Liver (tissue), 3 donors: Measurements from ENCODE around the gene CACNB4.

Source experiments
- EGR1 ChIP-seq, 2 donors: IDR thresholded peaks; 2 replicates each; pipeline ENCODE4 v1.6.1; 2016 to 2018; ENCODE audit warnings: antibody characterized with exemption in 2 of 2, low read depth in 2 of 2
- FOXA1 ChIP-seq: IDR thresholded peaks from 2 replicates; pipeline ENCODE4 v1.6.1; 2016; ENCODE audit warnings: antibody characterized with exemption
- GABPA ChIP-seq, 2 donors: IDR thresholded peaks in 1 of 2; conservative IDR thresholded peaks in 1 of 2; 2 replicates each; pipeline ENCODE4 v1.6.1; 2016; ENCODE audit warnings: antibody characterized with exemption in 2 of 2, mild to moderate bottlenecking in 1 of 2, moderate library complexity in 1 of 2
- JUND ChIP-seq, 2 donors: IDR thresholded peaks; 2 replicates each; pipeline ENCODE4 v1.6.1; 2016; ENCODE audit warnings: antibody characterized with exemption in 2 of 2
- MAX ChIP-seq: IDR thresholded peaks from 2 replicates; pipeline ENCODE4 v1.6.1; 2016; ENCODE audit warnings: antibody characterized with exemption
- NR2F2 ChIP-seq: IDR thresholded peaks from 2 replicates; pipeline ENCODE4 v1.6.1; 2016; ENCODE audit warnings: antibody characterized with exemption
- RAD21 ChIP-seq, 2 donors: IDR thresholded peaks; 2 replicates each; pipeline ENCODE4 v1.6.1; 2016; ENCODE audit warnings: antibody characterized with exemption in 2 of 2, mild to moderate bottlenecking in 2 of 2
- SP1 ChIP-seq: IDR thresholded peaks from 2 replicates; pipeline ENCODE4 v1.6.1; 2018; ENCODE audit warnings: antibody characterized with exemption, mild to moderate bottlenecking
- TAF1 ChIP-seq: conservative IDR thresholded peaks from 2 replicates; pipeline ENCODE4 v1.6.1; 2016; ENCODE audit warnings: antibody characterized with exemption, mild to moderate bottlenecking
- YY1 ChIP-seq: IDR thresholded peaks from 2 replicates; pipeline ENCODE4 v1.6.1; 2016; ENCODE audit warnings: antibody characterized with exemption, mild to moderate bottlenecking
- ZBTB33 ChIP-seq: IDR thresholded peaks from 2 replicates; pipeline ENCODE4 v1.6.1; 2016; ENCODE audit warnings: antibody characterized with exemption
- TF ChIP-seq, protein P1 (sequence below): IDR thresholded peaks from 2 replicates; pipeline ENCODE4 v1.6.1; 2016; ENCODE audit warnings: antibody characterized with exemption
- TF ChIP-seq, protein P2 (sequence below): fragments of 150-350 bp; IDR thresholded peaks from 2 replicates; pipeline ENCODE4 v1.5.1; 2017; ENCODE audit warnings: improper control_type of control experiment, low read depth, low read length; ENCODE audit not compliant: missing input control
- TF ChIP-seq, protein P3 (sequence below): IDR thresholded peaks from 2 replicates; pipeline ENCODE4 v1.6.1; 2016; ENCODE audit warnings: antibody characterized with exemption, mild to moderate bottlenecking
- donor health status: healthy.
- donor health status: healthy.

DNA sequence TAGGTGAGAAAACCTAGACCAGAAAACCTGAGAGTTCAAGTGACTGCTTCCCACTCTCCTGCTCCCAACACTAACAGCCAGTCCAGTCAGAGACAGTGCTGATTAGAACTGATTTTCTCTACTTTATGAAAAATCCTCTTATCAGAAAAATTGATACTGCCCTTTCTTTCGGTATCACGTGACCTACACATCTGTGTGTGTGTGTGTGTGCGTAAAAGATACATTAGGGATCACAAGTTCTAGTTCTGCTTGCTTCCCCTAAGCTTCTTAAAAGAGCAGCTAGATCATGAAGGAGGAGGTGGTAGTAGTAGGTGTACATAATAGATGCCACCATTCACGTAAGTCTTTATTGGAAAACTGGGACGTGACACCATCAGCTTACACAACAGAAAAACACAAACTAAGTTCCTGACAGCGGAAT is 272.1 kb downstream of the CACNB4 start:
- TF ChIP-seq, protein P1, sequence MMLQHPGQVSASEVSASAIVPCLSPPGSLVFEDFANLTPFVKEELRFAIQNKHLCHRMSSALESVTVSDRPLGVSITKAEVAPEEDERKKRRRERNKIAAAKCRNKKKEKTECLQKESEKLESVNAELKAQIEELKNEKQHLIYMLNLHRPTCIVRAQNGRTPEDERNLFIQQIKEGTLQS = no peak
- TF ChIP-seq RAD21 (IDR thresholded peaks at IDR 0.05) (no peak), MAX (no peak), TAF1 (no peak), JUND (IDR thresholded peaks at IDR 0.05) (no peak), FOXA1 (no peak), GABPA (IDR thresholded peaks at IDR 0.05 in 1 of 2, conservative IDR thresholded peaks at IDR 0.05 in 1 of 2) (no peak), SP1 (no peak), YY1 (no peak), NR2F2 (no peak), EGR1 (IDR thresholded peaks at IDR 0.05; ENCODE audit: low read depth in 2 of 2) (no peak), ZBTB33 (no peak)
- TF ChIP-seq, protein P2, sequence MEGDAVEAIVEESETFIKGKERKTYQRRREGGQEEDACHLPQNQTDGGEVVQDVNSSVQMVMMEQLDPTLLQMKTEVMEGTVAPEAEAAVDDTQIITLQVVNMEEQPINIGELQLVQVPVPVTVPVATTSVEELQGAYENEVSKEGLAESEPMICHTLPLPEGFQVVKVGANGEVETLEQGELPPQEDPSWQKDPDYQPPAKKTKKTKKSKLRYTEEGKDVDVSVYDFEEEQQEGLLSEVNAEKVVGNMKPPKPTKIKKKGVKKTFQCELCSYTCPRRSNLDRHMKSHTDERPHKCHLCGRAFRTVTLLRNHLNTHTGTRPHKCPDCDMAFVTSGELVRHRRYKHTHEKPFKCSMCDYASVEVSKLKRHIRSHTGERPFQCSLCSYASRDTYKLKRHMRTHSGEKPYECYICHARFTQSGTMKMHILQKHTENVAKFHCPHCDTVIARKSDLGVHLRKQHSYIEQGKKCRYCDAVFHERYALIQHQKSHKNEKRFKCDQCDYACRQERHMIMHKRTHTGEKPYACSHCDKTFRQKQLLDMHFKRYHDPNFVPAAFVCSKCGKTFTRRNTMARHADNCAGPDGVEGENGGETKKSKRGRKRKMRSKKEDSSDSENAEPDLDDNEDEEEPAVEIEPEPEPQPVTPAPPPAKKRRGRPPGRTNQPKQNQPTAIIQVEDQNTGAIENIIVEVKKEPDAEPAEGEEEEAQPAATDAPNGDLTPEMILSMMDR = no peak
- TF ChIP-seq, protein P3, sequence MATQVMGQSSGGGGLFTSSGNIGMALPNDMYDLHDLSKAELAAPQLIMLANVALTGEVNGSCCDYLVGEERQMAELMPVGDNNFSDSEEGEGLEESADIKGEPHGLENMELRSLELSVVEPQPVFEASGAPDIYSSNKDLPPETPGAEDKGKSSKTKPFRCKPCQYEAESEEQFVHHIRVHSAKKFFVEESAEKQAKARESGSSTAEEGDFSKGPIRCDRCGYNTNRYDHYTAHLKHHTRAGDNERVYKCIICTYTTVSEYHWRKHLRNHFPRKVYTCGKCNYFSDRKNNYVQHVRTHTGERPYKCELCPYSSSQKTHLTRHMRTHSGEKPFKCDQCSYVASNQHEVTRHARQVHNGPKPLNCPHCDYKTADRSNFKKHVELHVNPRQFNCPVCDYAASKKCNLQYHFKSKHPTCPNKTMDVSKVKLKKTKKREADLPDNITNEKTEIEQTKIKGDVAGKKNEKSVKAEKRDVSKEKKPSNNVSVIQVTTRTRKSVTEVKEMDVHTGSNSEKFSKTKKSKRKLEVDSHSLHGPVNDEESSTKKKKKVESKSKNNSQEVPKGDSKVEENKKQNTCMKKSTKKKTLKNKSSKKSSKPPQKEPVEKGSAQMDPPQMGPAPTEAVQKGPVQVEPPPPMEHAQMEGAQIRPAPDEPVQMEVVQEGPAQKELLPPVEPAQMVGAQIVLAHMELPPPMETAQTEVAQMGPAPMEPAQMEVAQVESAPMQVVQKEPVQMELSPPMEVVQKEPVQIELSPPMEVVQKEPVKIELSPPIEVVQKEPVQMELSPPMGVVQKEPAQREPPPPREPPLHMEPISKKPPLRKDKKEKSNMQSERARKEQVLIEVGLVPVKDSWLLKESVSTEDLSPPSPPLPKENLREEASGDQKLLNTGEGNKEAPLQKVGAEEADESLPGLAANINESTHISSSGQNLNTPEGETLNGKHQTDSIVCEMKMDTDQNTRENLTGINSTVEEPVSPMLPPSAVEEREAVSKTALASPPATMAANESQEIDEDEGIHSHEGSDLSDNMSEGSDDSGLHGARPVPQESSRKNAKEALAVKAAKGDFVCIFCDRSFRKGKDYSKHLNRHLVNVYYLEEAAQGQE = peak; percentile 79
